Endodermal cell (in vitro differentiated cells): ENCODE measurements around the gene CHAF1A. TPM values are rescaled to one million over a fixed set of nuclear protein-coding genes. Genes with fewer than 3 reads are reported as not detected.

Experiments used
- DNase-seq: peaks from one replicate; pipeline ENCODE4 v3.0.0-alpha.2; 2017
- H3K27ac ChIP-seq: 2 replicates; pipeline ENCODE4 v1.5.1; 2013; ENCODE audit warnings: mild to moderate bottlenecking, low read depth, low read length, moderate library complexity
- H3K27me3 ChIP-seq: 2 replicates; pipeline ENCODE4 v1.6.1; 2013; ENCODE audit warnings: mild to moderate bottlenecking, low read length, moderate library complexity; ENCODE audit not compliant: insufficient read depth, control insufficient read depth, poor library complexity, severe bottlenecking
- H3K36me3 ChIP-seq: 2 replicates; pipeline ENCODE4 v1.7.0; 2013; ENCODE audit warnings: mild to moderate bottlenecking, low read length, moderate library complexity; ENCODE audit not compliant: control insufficient read depth, insufficient read depth
- H3K4me1 ChIP-seq: one replicate; pipeline ENCODE4 v1.7.0; 2013; ENCODE audit warnings: low read length; ENCODE audit not compliant: control insufficient read depth, insufficient read depth
- H3K4me3 ChIP-seq: 2 replicates; pipeline ENCODE4 v1.5.1; 2013; ENCODE audit warnings: mild to moderate bottlenecking, low read length, moderate library complexity
- H3K9ac ChIP-seq: 2 replicates; pipeline ENCODE4 v1.6.1; 2013; ENCODE audit warnings: mild to moderate bottlenecking, low read length, moderate library complexity; ENCODE audit not compliant: poor library complexity, severe bottlenecking; ENCODE audit errors: extremely low read depth
- H3K9me3 ChIP-seq: 2 replicates; pipeline ENCODE4 v1.6.1; 2013; ENCODE audit warnings: mild to moderate bottlenecking, low read length, moderate library complexity; ENCODE audit not compliant: control insufficient read depth
- H3K27ac Mint-ChIP-seq: 2 replicates; pipeline ENCODE4 v1.8.0; 2020; ENCODE audit warnings: mixed read lengths
- H3K27me3 Mint-ChIP-seq: 2 replicates; pipeline ENCODE4 v1.8.0; 2021; ENCODE audit warnings: mild to moderate bottlenecking, mixed read lengths; ENCODE audit not compliant: insufficient read depth
- H3K36me3 Mint-ChIP-seq: 2 replicates; pipeline ENCODE4 v1.8.0; 2020; ENCODE audit warnings: low read depth, mixed read lengths
- H3K4me1 Mint-ChIP-seq: 2 replicates; pipeline ENCODE4 v1.8.0; 2020; ENCODE audit warnings: mixed read lengths
- H3K4me3 Mint-ChIP-seq: 2 replicates; pipeline ENCODE4 v1.8.0; 2020; ENCODE audit warnings: mild to moderate bottlenecking, moderate library complexity, mixed read lengths
- H3K9me3 Mint-ChIP-seq: 2 replicates; pipeline ENCODE4 v1.8.0; 2020; ENCODE audit warnings: mild to moderate bottlenecking, mixed read lengths
- CTCF ChIP-seq: fragments of 200-600 bp; sonication (generic); conservative IDR thresholded peaks from 2 replicates; pipeline ENCODE4 v1.5.0; 2021; ENCODE audit warnings: antibody characterized with exemption, mild to moderate bottlenecking
- WGBS, 2 experiments: methylation state at CpG; one replicate each; pipeline versions ENCODE4 v1.1.5 to v1.1.7; 2013; ENCODE audit warnings: missing lambda C conversion rate in 2 of 2, mixed read lengths in 1 of 2; ENCODE audit not compliant: insufficient coverage in 1 of 2, insufficient read length in 1 of 2; 5-methylcytosine and 5-hydroxymethylcytosine counted together
- total RNA-seq, 2 donors: library from RNA; stranded (reverse); fragmentation: NEBNext Ultra II Directional in 1 of 2; extraction: Animal tissue kit (Norgen Biotek cat#: 25700) in 1 of 2; gene quantifications; 2 replicates in 1 of 2; 3 replicates in 1 of 2; pipeline ENCODE4 v1.2.1, GENCODE V29; 2021

The CHAF1A gene
- total RNA-seq, 2 donors from 2014 or later = 70.7 to 76.9 TPM

DNA sequence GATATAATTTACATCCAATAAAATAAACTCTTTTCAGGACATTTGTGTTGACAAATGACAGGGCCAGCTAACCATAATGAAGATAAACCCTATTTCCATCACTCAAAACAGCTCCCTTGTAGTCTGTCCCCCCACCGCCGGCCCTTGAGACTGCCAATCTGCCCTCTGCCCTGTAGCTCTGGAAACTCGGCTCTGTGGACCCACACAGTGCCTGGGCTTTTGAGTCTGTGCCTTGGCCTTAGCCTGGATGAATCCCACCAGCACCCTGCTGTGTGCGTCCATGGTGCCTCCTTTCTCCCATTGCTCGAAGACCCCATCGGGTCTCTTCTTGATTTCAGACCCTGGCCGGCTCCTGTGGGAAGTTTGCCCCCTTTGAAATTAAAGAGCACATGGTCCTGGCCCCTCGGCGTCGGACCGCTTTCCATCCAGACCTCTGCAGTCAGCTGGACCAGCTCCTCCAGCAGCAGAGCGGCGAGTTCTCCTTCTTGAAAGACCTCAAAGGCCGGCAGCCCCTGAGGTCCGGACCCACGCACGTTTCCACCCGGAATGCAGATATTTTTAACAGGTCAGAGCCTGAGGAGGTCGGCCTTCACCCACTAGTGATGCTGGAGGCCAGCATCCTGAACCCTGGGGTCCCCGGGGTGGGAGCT, 26.0 kb downstream of the CHAF1A start:
- H3K36me3 Mint-ChIP-seq = peaks cover 75% of the 10 kb centered on the region
- H3K9me3 ChIP-seq = no peaks in the 10 kb centered on the region
- H3K36me3 ChIP-seq = peaks cover 67% of the 10 kb centered on the region
- H3K4me3 ChIP-seq = no peak overlapping the region
- H3K9me3 Mint-ChIP-seq = no peaks in the 10 kb centered on the region
- peak overlapping the region; percentile 26 for H3K27ac Mint-ChIP-seq
- TF ChIP-seq CTCF = no peak
- no peak overlapping the region for H3K4me3 Mint-ChIP-seq
- WGBS, 2 experiments = 95% methylated on average over 14 to 20 of the region's 20 CpGs
- H3K4me1 ChIP-seq = no peaks in the 10 kb centered on the region
- H3K4me1 Mint-ChIP-seq = no peaks in the 10 kb centered on the region
- peak; percentile 45 for DNase-seq
- H3K27ac ChIP-seq = no peak overlapping the region
- H3K9ac ChIP-seq = no peak overlapping the region
- H3K27me3 Mint-ChIP-seq = no peaks in the 10 kb centered on the region
- no peaks in the 10 kb centered on the region for H3K27me3 ChIP-seq

- Mint-ChIP-seq H3K36me3 (peaks cover 75% of the 10 kb centered on the region), H3K27ac (no peak overlapping the region), H3K9me3 (no peaks in the 10 kb centered on the region), H3K4me3 (no peak overlapping the region), H3K27me3 (no peaks in the 10 kb centered on the region), H3K4me1 (no peaks in the 10 kb centered on the region)
- H3K9me3 ChIP-seq = peaks cover under 1% of the 10 kb centered on the region
- no peak overlapping the region for H3K4me3 ChIP-seq
- no peak overlapping the region for H3K27ac ChIP-seq
- no peak for TF ChIP-seq CTCF
- no peaks in the 10 kb centered on the region for H3K27me3 ChIP-seq
- peaks cover 67% of the 10 kb centered on the region for H3K36me3 ChIP-seq
- no peaks in the 10 kb centered on the region for H3K4me1 ChIP-seq
- 97% methylated on average over 8 to 15 of the region's 16 CpGs for WGBS, 2 experiments
- DNase-seq = no peak
- no peak overlapping the region for H3K9ac ChIP-seq
Observed at GRCh38 chr19:4429256-4429655, 26.8 kb downstream of the CHAF1A start.

- no peaks in the 10 kb centered on the region for H3K4me1 Mint-ChIP-seq
- no peaks in the 10 kb centered on the region for H3K9me3 Mint-ChIP-seq
- H3K27ac Mint-ChIP-seq = no peak overlapping the region
- H3K27me3 Mint-ChIP-seq = no peaks in the 10 kb centered on the region
- H3K9ac ChIP-seq = no peak overlapping the region
- no peak for DNase-seq
- 95 to 96% methylated on average over 12 of the region's 12 CpGs for WGBS, 2 experiments
- H3K27me3 ChIP-seq = no peaks in the 10 kb centered on the region
- H3K36me3 Mint-ChIP-seq = peaks cover 78% of the 10 kb centered on the region
- no peaks in the 10 kb centered on the region for H3K4me1 ChIP-seq
- no peak overlapping the region for H3K4me3 ChIP-seq
- H3K36me3 ChIP-seq = peaks cover 69% of the 10 kb centered on the region
- TF ChIP-seq CTCF = no peak
- H3K9me3 ChIP-seq = peaks cover 5% of the 10 kb centered on the region
- H3K27ac ChIP-seq = no peak overlapping the region
- H3K4me3 Mint-ChIP-seq = no peak overlapping the region
Observed at GRCh38 chr19:4429771-4430171, 27.3 kb downstream of the CHAF1A start.
